GM12891 (cell line): ENCODE data around the gene PDIA2.

Experiments
- PAX5 ChIP-seq: IDR thresholded peaks from 2 replicates; pipeline ENCODE4 v1.6.1; 2011; ENCODE audit warnings: low read length, moderate library complexity, mild to moderate bottlenecking; ENCODE audit not compliant: insufficient read depth, severe bottlenecking
- POLR2A ChIP-seq: IDR thresholded peaks from 2 replicates; pipeline ENCODE4 v1.6.1; 2011; ENCODE audit warnings: low read depth, low read length, control low read depth
- POLR2AphosphoS5 ChIP-seq: IDR thresholded peaks from 2 replicates; pipeline ENCODE4 v1.6.1; 2011; ENCODE audit warnings: low read depth, low read length, control low read depth
- SPI1 ChIP-seq: IDR thresholded peaks from 2 replicates; pipeline ENCODE4 v1.6.1; 2011; ENCODE audit warnings: low read depth, low read length, control low read depth
- TAF1 ChIP-seq: IDR thresholded peaks from 2 replicates; pipeline ENCODE4 v1.6.1; 2011; ENCODE audit warnings: low read depth, low read length, control low read depth

DNA sequence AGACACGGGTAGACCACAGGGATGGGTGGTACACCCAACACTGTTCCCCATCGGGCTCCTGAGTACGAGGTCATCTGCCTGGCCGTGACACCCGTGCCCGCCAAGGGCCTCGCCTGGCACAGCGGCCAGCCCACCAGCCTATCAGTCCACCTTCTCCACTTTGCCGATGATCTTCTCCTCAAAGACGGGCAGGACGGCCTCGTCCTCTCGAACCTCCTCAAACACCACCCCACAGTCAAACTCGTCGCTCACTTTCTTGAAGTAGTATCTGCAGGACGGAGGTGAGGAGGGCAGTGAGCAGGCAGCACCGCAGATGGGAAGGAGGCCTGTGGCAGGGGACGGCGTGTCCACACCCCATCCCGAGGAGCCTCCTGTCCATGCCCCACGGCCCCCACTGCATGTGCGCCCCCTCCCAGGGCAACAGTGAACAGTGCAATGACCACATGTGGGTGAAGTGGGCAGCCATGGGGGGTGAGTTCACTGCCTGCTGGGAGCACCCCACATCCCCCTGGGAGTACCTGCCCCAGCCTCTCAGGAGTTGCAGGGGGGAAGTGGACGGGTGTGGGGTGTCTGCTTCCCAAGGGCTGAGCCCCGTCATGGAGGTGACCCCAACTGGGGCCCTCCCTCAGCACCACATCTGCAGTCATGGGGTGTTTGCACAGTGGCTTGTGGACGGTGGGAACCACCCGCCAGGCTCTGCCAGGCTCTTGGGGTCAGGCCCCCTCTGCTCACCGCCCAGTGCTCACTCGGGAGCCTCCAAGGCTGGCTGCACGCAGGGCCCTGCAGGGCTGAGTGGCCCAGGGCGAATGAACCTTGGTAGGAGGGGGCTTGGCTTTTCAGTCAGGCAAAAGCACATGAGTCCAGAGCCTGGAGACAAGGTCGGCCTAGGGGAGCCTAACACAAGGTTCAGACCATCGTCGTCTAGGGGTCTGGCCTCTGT lies 5.3 kb downstream of the PDIA2 start:
- TF ChIP-seq POLR2A: no peak
- TF ChIP-seq POLR2AphosphoS5: no peak
- TF ChIP-seq TAF1: no peak
- TF ChIP-seq SPI1: no peak
- TF ChIP-seq PAX5: no peak
